Stimulated activated naive CD8-positive, alpha-beta T cell treated with anti-CD3 and anti-CD28 coated beads, Interleukin-15, Interleukin-2, amounts not matched to agents 100 ng/mL and 50 ng/mL, for 24 hours (primary cell): ENCODE results near the gene CDHR1.

Source experiments
- H3K27ac Mint-ChIP-seq: one replicate; pipeline ENCODE4 v1.8.0; 2021; ENCODE audit warnings: mild to moderate bottlenecking, mixed read lengths
- H3K27me3 Mint-ChIP-seq: one replicate; pipeline ENCODE4 v1.8.0; 2021; ENCODE audit warnings: mixed read lengths
- H3K36me3 Mint-ChIP-seq: one replicate; pipeline ENCODE4 v1.8.0; 2021; ENCODE audit warnings: low read depth, mixed read lengths
- H3K4me1 Mint-ChIP-seq: one replicate; pipeline ENCODE4 v1.8.0; 2021; ENCODE audit warnings: low read depth, mixed read lengths
- H3K4me3 Mint-ChIP-seq: one replicate; pipeline ENCODE4 v1.8.0; 2021; ENCODE audit warnings: mild to moderate bottlenecking, mixed read lengths
- H3K9me3 Mint-ChIP-seq: one replicate; pipeline ENCODE4 v1.8.0; 2021; ENCODE audit warnings: mixed read lengths

Gene CDHR1

DNA sequence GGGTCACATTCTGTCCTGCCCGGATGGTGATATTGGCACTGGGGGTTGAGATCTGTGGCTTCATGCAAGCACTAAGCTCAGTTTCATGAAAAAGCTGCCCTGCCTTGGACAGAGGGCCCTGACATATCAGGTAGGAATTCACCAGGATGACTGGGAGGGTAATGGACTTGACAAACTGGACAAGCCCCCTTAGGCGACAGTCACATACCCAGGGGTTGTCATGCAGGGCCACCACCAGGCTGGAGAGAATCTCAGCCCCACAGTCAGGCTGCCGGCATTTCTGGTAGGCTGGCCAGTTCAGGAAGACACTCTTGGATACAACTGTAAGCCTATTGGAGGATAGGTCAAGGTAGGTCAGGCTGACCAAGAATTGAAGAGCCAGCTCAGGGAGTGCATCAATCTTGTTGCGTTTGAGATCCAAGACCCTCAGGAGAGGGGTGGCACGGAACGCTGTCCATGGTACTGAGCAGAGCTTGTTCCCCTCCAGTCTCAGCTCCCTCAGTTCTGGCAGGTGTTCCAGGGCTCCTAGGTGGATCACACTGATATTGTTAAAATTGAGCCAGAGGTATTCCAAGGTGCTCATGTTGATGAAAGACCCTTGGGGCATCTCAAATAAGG lies 30.2 kb downstream of the CDHR1 start:
- Mint-ChIP-seq H3K27ac (no peak overlapping the region), H3K27me3 (peaks cover 11% of the 10 kb centered on the region), H3K9me3 (peaks cover 2% of the 10 kb centered on the region), H3K36me3 (no peaks in the 10 kb centered on the region), H3K4me1 (no peaks in the 10 kb centered on the region), H3K4me3 (no peak overlapping the region)

GRCh38 chr10:84225427-84226173 lies 31.3 kb downstream of the CDHR1 start, which contains the start of gene LRIT2:
Gene LRIT2 (minus strand): TSS chr10:84225544. CDS start chr10:84225520, 24 bp downstream.
- H3K36me3 Mint-ChIP-seq, result no peaks in the 10 kb centered on the region
- no peak within 1 kb of the TSS for H3K4me3 Mint-ChIP-seq
- H3K4me1 Mint-ChIP-seq, result no peaks in the 10 kb centered on the region
- H3K9me3 Mint-ChIP-seq, result no peaks in the 10 kb centered on the region
- H3K27me3 Mint-ChIP-seq, result peaks cover 11% of the 10 kb centered on the region
- H3K27ac Mint-ChIP-seq, result no peak within 1 kb of the TSS

DNA sequence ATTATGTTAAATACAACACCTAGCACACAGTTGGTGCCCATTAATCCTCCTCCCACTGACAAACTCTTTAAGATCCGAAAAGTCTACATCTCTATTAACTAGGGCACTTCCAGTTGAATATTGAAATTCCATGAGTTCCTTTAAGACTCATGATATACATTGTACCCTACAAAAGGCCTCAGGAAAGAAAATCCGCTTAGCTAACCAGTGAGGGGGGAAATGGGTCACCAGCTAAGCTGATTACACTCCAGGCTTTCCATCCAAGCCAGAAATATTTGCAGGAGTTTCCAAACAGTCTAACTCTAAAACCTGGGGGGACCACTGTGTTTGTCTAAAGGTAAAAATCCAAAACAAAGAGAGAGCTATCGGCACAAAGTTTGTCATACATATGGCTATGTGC lies 32.3 kb downstream of the CDHR1 start:
- H3K9me3 Mint-ChIP-seq, result no peaks in the 10 kb centered on the region
- no peaks in the 10 kb centered on the region for H3K36me3 Mint-ChIP-seq
- no peaks in the 10 kb centered on the region for H3K4me1 Mint-ChIP-seq

GRCh38 chr10:84227810-84228209 lies 33.5 kb downstream of the CDHR1 start:
- Mint-ChIP-seq H3K4me1 (no peaks in the 10 kb centered on the region), H3K9me3 (no peaks in the 10 kb centered on the region), H3K4me3 (no peak overlapping the region), H3K27me3 (peaks cover 11% of the 10 kb centered on the region), H3K36me3 (no peaks in the 10 kb centered on the region), H3K27ac (no peak overlapping the region)

More for the DNA sequence above, 32.3 kb downstream of the CDHR1 start:
- Mint-ChIP-seq H3K27ac (no peak overlapping the region), H3K27me3 (peaks cover 11% of the 10 kb centered on the region), H3K4me3 (no peak overlapping the region)

DNA sequence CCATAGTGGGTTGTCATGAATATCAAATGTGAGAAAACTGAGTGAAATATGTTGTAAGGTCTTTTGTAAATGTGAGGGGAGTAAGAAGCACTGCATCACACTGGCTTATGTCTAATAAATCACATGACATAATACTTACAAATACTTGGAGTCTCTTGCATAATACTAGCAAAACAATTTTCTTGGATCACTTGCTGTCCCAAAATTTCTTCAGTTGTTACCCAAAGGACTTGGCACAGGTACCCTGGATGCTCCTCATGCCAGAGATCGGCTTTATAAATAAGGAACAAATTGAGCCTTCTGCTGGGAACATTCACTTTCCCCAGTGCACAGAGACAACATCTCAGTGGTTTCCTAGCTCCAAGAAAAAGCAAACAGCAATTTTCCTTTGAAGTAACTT lies 36.0 kb downstream of the CDHR1 start:
- no peaks in the 10 kb centered on the region for H3K36me3 Mint-ChIP-seq
- no peak overlapping the region for H3K27ac Mint-ChIP-seq
- H3K27me3 Mint-ChIP-seq, result peaks cover 7% of the 10 kb centered on the region
- H3K4me1 Mint-ChIP-seq, result no peaks in the 10 kb centered on the region
- H3K9me3 Mint-ChIP-seq, result no peaks in the 10 kb centered on the region
- H3K4me3 Mint-ChIP-seq, result no peak overlapping the region

- no peak overlapping the region for H3K4me3 Mint-ChIP-seq
- H3K36me3 Mint-ChIP-seq, result no peaks in the 10 kb centered on the region
- H3K27ac Mint-ChIP-seq, result no peak overlapping the region
- no peaks in the 10 kb centered on the region for H3K4me1 Mint-ChIP-seq
- H3K27me3 Mint-ChIP-seq, result peaks cover 12% of the 10 kb centered on the region
- H3K9me3 Mint-ChIP-seq, result no peaks in the 10 kb centered on the region
These were observed 38.0 kb downstream of the CDHR1 start for GRCh38 chr10:84232376-84232775.

DNA sequence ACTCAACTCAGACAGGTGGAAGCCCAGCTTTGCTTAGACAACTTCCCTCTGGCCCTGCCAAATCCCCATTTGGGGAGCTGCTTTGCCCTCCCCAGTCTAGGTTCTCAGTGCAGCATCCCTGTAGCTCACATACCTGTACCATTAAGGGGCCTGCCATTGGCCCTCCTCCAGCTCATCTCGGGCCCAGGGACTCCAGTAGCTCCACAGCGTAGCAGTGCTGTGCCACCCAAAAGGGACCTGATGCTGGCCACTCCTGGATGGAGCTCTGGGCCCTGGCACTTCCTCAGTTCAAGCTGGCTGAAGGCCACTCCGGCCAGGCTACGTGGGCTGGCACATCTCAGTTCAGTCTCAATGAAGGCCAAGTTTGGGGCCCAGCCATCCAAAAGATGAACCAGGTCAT lies 39.6 kb downstream of the CDHR1 start:
- no peak overlapping the region for H3K4me3 Mint-ChIP-seq
- H3K4me1 Mint-ChIP-seq, result no peaks in the 10 kb centered on the region
- no peaks in the 10 kb centered on the region for H3K9me3 Mint-ChIP-seq
- no peak overlapping the region for H3K27ac Mint-ChIP-seq
- H3K36me3 Mint-ChIP-seq, result no peaks in the 10 kb centered on the region
- H3K27me3 Mint-ChIP-seq, result peaks cover 8% of the 10 kb centered on the region

GRCh38 chr10:84234479-84234878 lies 40.1 kb downstream of the CDHR1 start:
- no peaks in the 10 kb centered on the region for H3K4me1 Mint-ChIP-seq
- peaks cover 8% of the 10 kb centered on the region for H3K27me3 Mint-ChIP-seq
- no peaks in the 10 kb centered on the region for H3K36me3 Mint-ChIP-seq
- no peaks in the 10 kb centered on the region for H3K9me3 Mint-ChIP-seq
- H3K4me3 Mint-ChIP-seq, result no peak overlapping the region
- H3K27ac Mint-ChIP-seq, result no peak overlapping the region

DNA sequence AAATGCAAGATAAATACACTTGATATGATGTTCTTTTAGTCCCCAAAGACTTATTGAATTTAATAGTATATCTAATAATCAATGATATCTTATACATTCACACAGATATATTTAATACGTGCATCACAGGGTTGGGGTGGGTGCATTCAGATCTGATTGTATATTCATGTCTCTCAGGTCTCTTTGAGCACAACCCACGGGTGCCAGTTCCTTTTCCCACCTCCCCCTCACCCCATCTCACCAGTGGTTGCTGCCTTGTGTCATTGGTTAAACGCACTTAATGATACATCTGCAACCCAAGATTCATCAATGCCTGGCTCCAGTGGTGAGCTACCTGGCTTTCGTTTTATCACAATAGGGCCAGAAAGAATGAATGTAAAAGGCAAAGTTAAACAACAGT lies 40.8 kb downstream of the CDHR1 start:
- Mint-ChIP-seq H3K36me3 (no peaks in the 10 kb centered on the region), H3K27me3 (peaks cover 8% of the 10 kb centered on the region), H3K27ac (no peak overlapping the region), H3K4me1 (no peaks in the 10 kb centered on the region), H3K9me3 (no peaks in the 10 kb centered on the region), H3K4me3 (no peak overlapping the region)

GRCh38 chr10:84236807-84237198 lies 42.5 kb downstream of the CDHR1 start:
- Mint-ChIP-seq H3K9me3 (no peaks in the 10 kb centered on the region), H3K27me3 (peaks cover 8% of the 10 kb centered on the region), H3K36me3 (no peaks in the 10 kb centered on the region), H3K4me3 (no peak overlapping the region), H3K4me1 (no peaks in the 10 kb centered on the region), H3K27ac (no peak overlapping the region)

GRCh38 chr10:84237199-84238051 lies 43.1 kb downstream of the CDHR1 start:
- Mint-ChIP-seq H3K4me3 (no peak overlapping the region), H3K27me3 (peaks cover 8% of the 10 kb centered on the region), H3K36me3 (no peaks in the 10 kb centered on the region), H3K27ac (no peak overlapping the region), H3K9me3 (no peaks in the 10 kb centered on the region), H3K4me1 (no peaks in the 10 kb centered on the region)

DNA sequence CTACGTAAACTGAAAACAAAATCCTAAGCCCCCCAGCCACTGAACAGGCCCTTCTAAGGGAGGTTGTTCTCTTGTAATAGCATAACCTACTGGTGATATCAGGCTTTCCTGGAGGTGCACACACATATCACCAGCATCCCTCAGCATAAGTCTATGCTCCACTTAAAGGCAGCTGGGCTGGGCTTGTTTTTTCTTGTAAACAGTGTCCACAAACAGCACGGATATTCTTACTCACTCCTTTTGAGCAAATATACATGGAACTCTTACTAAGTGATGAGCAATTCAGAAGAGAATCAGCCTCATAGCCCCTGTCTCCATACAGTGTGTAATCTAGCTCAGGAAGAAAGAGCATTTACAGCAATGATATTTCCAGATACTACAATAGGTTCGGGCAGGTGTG lies 44.6 kb downstream of the CDHR1 start:
- Mint-ChIP-seq H3K9me3 (no peaks in the 10 kb centered on the region), H3K4me1 (no peaks in the 10 kb centered on the region), H3K27ac (no peak overlapping the region), H3K4me3 (no peak overlapping the region), H3K27me3 (peaks cover 8% of the 10 kb centered on the region), H3K36me3 (no peaks in the 10 kb centered on the region)

DNA sequence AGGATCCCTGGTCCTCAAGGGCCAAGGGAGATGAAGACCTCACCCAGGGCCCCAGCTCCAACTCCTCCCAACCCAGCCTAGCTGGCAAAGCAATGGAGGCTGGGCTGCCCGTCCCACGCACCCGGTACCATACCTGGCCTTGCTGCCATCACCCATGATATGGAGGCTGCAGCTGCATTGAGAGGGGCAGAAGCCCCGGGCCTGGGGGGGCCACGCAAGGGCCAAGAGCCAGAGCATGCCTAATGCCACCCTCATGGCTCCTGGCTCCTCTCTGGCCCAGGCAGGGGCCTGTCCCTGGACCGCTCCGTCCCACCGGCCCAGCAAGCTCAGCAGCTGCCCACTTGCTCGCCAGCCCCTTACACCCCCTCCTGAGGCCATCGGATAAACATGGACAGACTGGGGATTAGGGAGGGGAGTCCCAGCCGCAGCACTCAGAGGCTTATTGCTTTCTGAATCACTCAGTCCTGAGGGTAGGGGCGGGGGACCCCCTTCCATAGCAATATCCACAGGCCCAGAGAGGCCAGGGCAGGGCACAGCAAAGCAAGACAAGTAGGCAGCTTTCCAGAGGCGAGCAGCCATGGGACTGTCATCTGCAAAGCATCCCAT lies 47.0 kb downstream of the CDHR1 start, which contains the start of gene LRIT1:
Gene LRIT1, minus strand, starts transcription at position 362 of the 606 bp plus-strand sequence. Its CDS starts 107 bp downstream, at position 255.
- H3K27me3 Mint-ChIP-seq, result peaks cover 8% of the 10 kb centered on the region
- H3K4me1 Mint-ChIP-seq, result no peaks in the 10 kb centered on the region
- no peaks in the 10 kb centered on the region for H3K9me3 Mint-ChIP-seq
- no peak within 1 kb of the TSS for H3K4me3 Mint-ChIP-seq
- no peak within 1 kb of the TSS for H3K27ac Mint-ChIP-seq
- no peaks in the 10 kb centered on the region for H3K36me3 Mint-ChIP-seq

DNA sequence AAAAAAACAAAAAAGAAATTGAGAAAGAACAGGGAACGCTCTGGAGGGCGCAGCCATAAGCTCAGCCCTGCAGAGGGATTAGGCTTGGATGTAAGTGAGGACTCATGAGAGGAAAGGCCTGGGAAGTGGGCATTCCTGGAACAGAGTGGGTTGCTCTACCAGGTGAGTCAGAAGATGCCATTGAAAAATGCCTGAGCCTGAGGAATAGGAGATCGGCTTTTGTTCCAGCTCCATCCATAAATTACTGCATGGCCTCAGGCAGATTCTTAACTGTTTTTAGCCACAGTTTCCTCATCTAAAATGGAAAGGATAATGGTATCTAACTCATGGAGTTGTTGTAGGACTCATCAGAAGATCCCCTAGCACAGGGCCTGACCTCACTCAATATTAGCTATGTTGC lies 49.4 kb downstream of the CDHR1 start:
- Mint-ChIP-seq H3K4me3 (no peak overlapping the region), H3K36me3 (no peaks in the 10 kb centered on the region), H3K9me3 (no peaks in the 10 kb centered on the region), H3K27ac (no peak overlapping the region), H3K27me3 (no peaks in the 10 kb centered on the region), H3K4me1 (no peaks in the 10 kb centered on the region)
